Panc1 (cell line): ENCODE measurements around the gene DPY19L1. TPM values are rescaled to one million over a fixed set of nuclear protein-coding genes. Genes with fewer than 3 reads are reported as not detected.
A peak's percentile ranks its signal among the peaks of the same experiment; 100 is the strongest.
"Not testable (repeated sequence)": the region's sequence is repeated elsewhere in the genome, so short reads cannot be mapped to it uniquely, and the experiment has no call there.

Experiments
- ATAC-seq: fragments of 200-7000 bp; cut with Tn5 transposase; 2 replicates; pipeline ENCODE4 v1.9.1; 2020; ENCODE audit warnings: mild to moderate bottlenecking, moderate library complexity
- BruUV-seq: library from RNA; stranded (reverse); fragments of 400-500 nt; replicated peaks from 2 replicates; lab custom pipeline; 2021; lab: Mats Ljungman, UMichigan
- CTCF ChIA-PET: fragments of 300-600 bp; sonication (Branson Sonifier 250); formaldehyde crosslinking; loops from one replicate; lab custom pipeline; 2022; ENCODE audit warnings: antibody characterized with exemption; lab: Charles Lee
- POLR2A ChIA-PET: fragments of 300-600 bp; sonication (Branson Sonifier 250); formaldehyde crosslinking; loops from one replicate; lab custom pipeline; 2022; ENCODE audit warnings: antibody characterized with exemption; lab: Charles Lee
- DNase-seq: peaks from one replicate; pipeline ENCODE4 v3.0.0-alpha.2; 2010; ENCODE audit warnings: low read depth, low spot score
- H3K27ac ChIP-seq: 2 replicates; pipeline ENCODE4 v1.5.1; 2011; ENCODE audit warnings: mild to moderate bottlenecking, low read length, inconsistent platforms
- H3K27me3 ChIP-seq: fragments of 200-500 bp; sonication (Bioruptor generic); 2 replicates; pipeline ENCODE4 v1.6.0; 2014; ENCODE audit warnings: low read length, inconsistent platforms; ENCODE audit not compliant: control insufficient read depth, insufficient read depth
- H3K36me3 ChIP-seq: fragments of 200-500 bp; sonication (Bioruptor generic); 2 replicates; pipeline ENCODE4 v1.5.1; 2014; ENCODE audit warnings: inconsistent platforms, mild to moderate bottlenecking, low read length, moderate library complexity; ENCODE audit not compliant: control insufficient read depth, insufficient read depth
- H3K4me1 ChIP-seq: 2 replicates; pipeline ENCODE4 v1.5.1; 2011; ENCODE audit warnings: inconsistent platforms, mild to moderate bottlenecking, low read length, moderate library complexity; ENCODE audit not compliant: control insufficient read depth, insufficient read depth
- H3K4me3 ChIP-seq, 2 experiments: 2 replicates each; pipeline ENCODE4 v1.5.1; 2011 to 2012; ENCODE audit warnings: low read depth in 2 of 2, low read length in 2 of 2, mild to moderate bottlenecking in 2 of 2, inconsistent platforms in 1 of 2, moderate library complexity in 1 of 2
- H3K9me3 ChIP-seq: fragments of 200-500 bp; sonication (Bioruptor generic); 2 replicates; pipeline ENCODE4 v1.5.1; 2014; ENCODE audit warnings: low read depth, mild to moderate bottlenecking, inconsistent platforms, low read length, moderate library complexity; ENCODE audit not compliant: control insufficient read depth, insufficient read depth
- CTCF ChIP-seq: fragments of 450-650 bp; IDR thresholded peaks from 2 replicates; pipeline ENCODE4 v1.5.1; 2017; ENCODE audit warnings: mild to moderate bottlenecking
- POLR2AphosphoS5 ChIP-seq: IDR thresholded peaks from 2 replicates; pipeline ENCODE4 v1.6.1; 2012; ENCODE audit warnings: mild to moderate bottlenecking, low read depth, low read length, moderate library complexity
- REST ChIP-seq, 2 experiments: IDR thresholded peaks; 2 replicates each; pipeline ENCODE4 v1.6.1; 2011 to 2012; ENCODE audit warnings: low read depth in 2 of 2, control low read depth in 1 of 2, low read length in 1 of 2, mild to moderate bottlenecking in 1 of 2, moderate library complexity in 1 of 2; ENCODE audit not compliant: insufficient read depth in 1 of 2
- SIN3A ChIP-seq: IDR thresholded peaks from 2 replicates; pipeline ENCODE4 v1.6.1; 2012; ENCODE audit warnings: low read depth, mild to moderate bottlenecking, low read length, moderate library complexity, borderline replicate concordance; ENCODE audit not compliant: insufficient read depth
- TCF7L2 ChIP-seq: IDR thresholded peaks from 2 replicates; pipeline ENCODE4 v1.6.1; 2011; ENCODE audit warnings: mild to moderate bottlenecking, low read depth, low read length, inconsistent platforms
- in situ Hi-C: cut with HindIII; loops from 2 replicates; pipeline ENCODE4 v1.10.0; 2016; ENCODE audit warnings: low sequenced_read_pairs, low pct_unique_long_range_greater_than_20kb
- intact Hi-C: fragments of 100-400 bp; cut with micrococcal nuclease; formaldehyde crosslinking; loops from one replicate; pipeline ENCODE4 v1.10.0; 2022; ENCODE audit not compliant: unreplicated experiment
- total RNA-seq: library from RNA; stranded (reverse); gene quantifications from one replicate; pipeline ENCODE4 v1.2.1, GENCODE V29; 2021; ENCODE audit not compliant: unreplicated experiment

The DPY19L1 gene
- total RNA-seq, 1 experiment from 2014 or later, result 103 TPM

GRCh38 chr7:34918198-34918861 lies 119.0 kb downstream of the DPY19L1 start:
- H3K27ac ChIP-seq, H3K9me3 ChIP-seq, DNase-seq, H3K36me3 ChIP-seq, POLR2A ChIA-PET, H3K4me3 ChIP-seq, H3K27me3 ChIP-seq, BruUV-seq, H3K4me1 ChIP-seq, intact Hi-C loops, in situ Hi-C loops, CTCF ChIA-PET: not testable (repeated sequence)
- peak; percentile 18; the same call in 1 of the 2 replicates for ATAC-seq

GRCh38 chr7:34917515-34917914 lies 119.8 kb downstream of the DPY19L1 start:
- DNase-seq, BruUV-seq, H3K36me3 ChIP-seq, H3K27me3 ChIP-seq, intact Hi-C loops, H3K4me3 ChIP-seq, in situ Hi-C loops, H3K27ac ChIP-seq, H3K9me3 ChIP-seq, ATAC-seq, CTCF ChIA-PET, H3K4me1 ChIP-seq, POLR2A ChIA-PET: not testable (repeated sequence)

- no TSS peak for BruUV-seq
- Histone ChIP-seq H3K27me3 (no peaks in the 10 kb centered on the region), H3K27ac (no peak overlapping the region), H3K9me3 (peaks cover 6% of the 10 kb centered on the region; the same call in 1 of the 2 replicates), H3K36me3 (no peaks in the 10 kb centered on the region), H3K4me1 (no peaks in the 10 kb centered on the region), H3K4me3 (no peak overlapping the region)
- TF ChIP-seq TCF7L2 (no peak), SIN3A (no peak), CTCF (no peak)
- intact Hi-C loops (no loop called here), in situ Hi-C loops (no loop called here)
- ATAC-seq (no peak), DNase-seq (no peak)
- POLR2A ChIA-PET, result no interaction called here
- CTCF ChIA-PET, result no interaction called here
Measured at GRCh38 chr7:34916267-34916666, 121.0 kb downstream of the DPY19L1 start.

- BruUV-seq, result no TSS peak
Measured at GRCh38 chr7:34912236-34912635, 125.0 kb downstream of the DPY19L1 start.

More at GRCh38 chr7:34912236-34912635, 125.0 kb downstream of the DPY19L1 start:
- no peaks in the 10 kb centered on the region for H3K4me1 ChIP-seq
- no peaks in the 10 kb centered on the region for H3K36me3 ChIP-seq
- no peaks in the 10 kb centered on the region for H3K27me3 ChIP-seq
- in situ Hi-C loops (no loop called here), intact Hi-C loops (no loop called here)
- POLR2A ChIA-PET, result no interaction called here
- no peak overlapping the region for H3K4me3 ChIP-seq
- CTCF ChIA-PET, result no interaction called here
- peaks cover 6% of the 10 kb centered on the region; the same call in 1 of the 2 replicates for H3K9me3 ChIP-seq
- TF ChIP-seq POLR2AphosphoS5 (no peak), TCF7L2 (no peak), CTCF (no peak), SIN3A (no peak), REST (IDR thresholded peaks at IDR 0.05; ENCODE audit: insufficient read depth in 1 of 2, low read depth in 2 of 2, low read length in 1 of 2) (no peak)
- ATAC-seq (no peak), DNase-seq (no peak)
- H3K27ac ChIP-seq, result no peak overlapping the region
